Colonic mucosa (tissue), 4 donors: ENCODE results near the gene BRPF3. TPM values are rescaled to one million over a fixed set of nuclear protein-coding genes. Genes with fewer than 3 reads are reported as not detected.

ENCODE experiments used
- DNase-seq: peaks from one replicate; pipeline ENCODE4 v3.0.0-alpha.2; 2020
- H3K27ac ChIP-seq: fragments of 200-600 bp; one replicate; pipeline ENCODE4 v1.8.0; 2021
- H3K27me3 ChIP-seq: fragments of 200-600 bp; one replicate; pipeline ENCODE4 v1.8.0; 2021
- H3K36me3 ChIP-seq: fragments of 200-600 bp; one replicate; pipeline ENCODE4 v1.8.0; 2021
- H3K4me1 ChIP-seq: fragments of 200-600 bp; one replicate; pipeline ENCODE4 v1.8.0; 2021; ENCODE audit warnings: mild to moderate bottlenecking
- H3K4me3 ChIP-seq: fragments of 200-600 bp; one replicate; pipeline ENCODE4 v1.8.0; 2021
- H3K9ac ChIP-seq, 2 donors: one replicate each; pipeline ENCODE4 v1.7.0; 2013; ENCODE audit warnings: control low read depth in 2 of 2, low read depth in 2 of 2, low read length in 2 of 2
- H3K9me3 ChIP-seq: fragments of 200-600 bp; one replicate; pipeline ENCODE4 v1.8.0; 2021
- CTCF ChIP-seq: fragments of 200-600 bp; IDR thresholded peaks from one replicate; pipeline ENCODE4 v1.8.0; 2022; ENCODE audit warnings: antibody characterized with exemption, mild to moderate bottlenecking
- intact Hi-C: fragments of 100-400 bp; cut with DNase I; formaldehyde crosslinking; loops from one replicate; pipeline ENCODE4 v1.14.1; 2022
- total RNA-seq, 2 donors: library from RNA; stranded (reverse); fragmentation: NEBNext Ultra II Directional in 1 of 2; extraction: Animal tissue kit (Norgen Biotek cat#: 25700) in 1 of 2; gene quantifications; one replicate each; pipeline ENCODE4 v1.2.1, GENCODE V29; 2021
- donor health status: healthy.
- donor health status: DM: no; HTN: no; CAD: no.
- donor health status: DM: no; HTN: no; CAD: no.

Gene BRPF3
- total RNA-seq, 2 donors from 2014 or later, result 61.3 to 68.2 TPM

GRCh38 chr6:36195471-36196112, 952 bp upstream of the BRPF3 start:
- Histone ChIP-seq H3K9ac (peak overlapping the region; percentile 72 to 92), H3K27ac (peak overlapping the region; percentile 85), H3K4me3 (peak overlapping the region; percentile 53), H3K9me3 (no peaks in the 10 kb centered on the region), H3K36me3 (peaks cover 4% of the 10 kb centered on the region), H3K27me3 (no peaks in the 10 kb centered on the region), H3K4me1 (peaks cover 3% of the 10 kb centered on the region)
- peak; percentile 73 for DNase-seq
- TF ChIP-seq CTCF, result no peak
- intact Hi-C loops, result loop anchor here (2.0 to 5.0 kb wide), 3 partner anchors 58 to 173 kb away; partner anchors contain the start of gene SLC26A8

GRCh38 chr6:36196880-36197548, 470 bp downstream of the BRPF3 start:
- Histone ChIP-seq H3K4me3 (peak overlapping the region; percentile 53), H3K27me3 (no peaks in the 10 kb centered on the region), H3K36me3 (peaks cover 10% of the 10 kb centered on the region), H3K9me3 (no peaks in the 10 kb centered on the region), H3K27ac (peak overlapping the region; percentile 85), H3K4me1 (peaks cover 3% of the 10 kb centered on the region), H3K9ac (peak overlapping the region; percentile 72)
- intact Hi-C loops, result loop anchor here (2.0 to 5.0 kb wide), 3 partner anchors 60 to 175 kb away; partner anchors contain the start of gene SLC26A8
- TF ChIP-seq CTCF, result no peak
- peak; percentile 100 for DNase-seq

GRCh38 chr6:36197739-36198221, 1.2 kb downstream of the BRPF3 start:
- Histone ChIP-seq H3K4me3 (peak overlapping the region; percentile 53), H3K27ac (no peak overlapping the region), H3K36me3 (peaks cover 10% of the 10 kb centered on the region), H3K9ac (peak overlapping the region; percentile 64 to 72), H3K4me1 (peaks cover 3% of the 10 kb centered on the region), H3K27me3 (no peaks in the 10 kb centered on the region), H3K9me3 (no peaks in the 10 kb centered on the region)
- DNase-seq, result no peak
- TF ChIP-seq CTCF, result no peak
- intact Hi-C loops, result loop anchor here (2.0 to 5.0 kb wide), 3 partner anchors 60 to 175 kb away; partner anchors contain the start of gene SLC26A8

GRCh38 chr6:36198986-36199385, 2.4 kb downstream of the BRPF3 start:
- peaks cover 10% of the 10 kb centered on the region for H3K36me3 ChIP-seq
- no peak overlapping the region for H3K4me3 ChIP-seq
- DNase-seq, result no peak
- H3K9me3 ChIP-seq, result no peaks in the 10 kb centered on the region
- no peaks in the 10 kb centered on the region for H3K27me3 ChIP-seq
- peaks cover 3% of the 10 kb centered on the region for H3K4me1 ChIP-seq
- TF ChIP-seq CTCF, result no peak
- no peak overlapping the region for H3K27ac ChIP-seq
- intact Hi-C loops, result loop anchor here (5.0 kb wide), 2 partner anchors 62 to 177 kb away; partner anchors contain the start of gene SLC26A8
- H3K9ac ChIP-seq, result no peak overlapping the region

- Histone ChIP-seq H3K4me1 (peaks cover 3% of the 10 kb centered on the region), H3K27me3 (no peaks in the 10 kb centered on the region), H3K27ac (no peak overlapping the region), H3K9me3 (no peaks in the 10 kb centered on the region), H3K36me3 (peaks cover 10% of the 10 kb centered on the region), H3K4me3 (no peak overlapping the region), H3K9ac (no peak overlapping the region)
- no peak for TF ChIP-seq CTCF
- intact Hi-C loops, result no loop called here
- DNase-seq, result no peak
Observed at GRCh38 chr6:36200154-36200891, 3.8 kb downstream of the BRPF3 start.
